ENCODE results near the gene NFASC.
A peak's percentile ranks its signal among the peaks of the same experiment; 100 is the strongest.

Gene NFASC

GRCh38 chr1:204853436-204853835 is 17.2 kb upstream of the NFASC start:
- H3K27me3 ChIP-seq (ENCODE audit: insufficient read depth, low read length): no peaks in the 10 kb centered on the region
- no peak overlapping the region for H3K4ac ChIP-seq (ENCODE audit: low read depth, low read length)
- H3K9me3 ChIP-seq (ENCODE audit: insufficient read depth, low read depth, low read length): no peaks in the 10 kb centered on the region
- no peak overlapping the region for H2BK120ac ChIP-seq (ENCODE audit: insufficient read depth, low read length, poor library complexity)
- H3K4me1 ChIP-seq (ENCODE audit: control insufficient read depth in 1 of 2, insufficient read depth in 2 of 2, low read length in 2 of 2): no peaks in the 10 kb centered on the region
- no peaks in the 10 kb centered on the region for H3K36me3 ChIP-seq (ENCODE audit: control insufficient read depth in 1 of 2, insufficient read depth in 2 of 2, low read length in 2 of 2)
- no peak overlapping the region for H4K8ac ChIP-seq (ENCODE audit: low read depth, low read length)
- H4K12ac ChIP-seq (ENCODE audit: low read depth, low read length): no peak overlapping the region
- H3K79me2 ChIP-seq (ENCODE audit: control insufficient read depth, insufficient read depth, low read length, poor library complexity): no peaks in the 10 kb centered on the region
- no CpG with 5 or more reads among the region's 1 CpG for WGBS (ENCODE audit: extremely low coverage, insufficient coverage, insufficient read length)
- H2BK12ac ChIP-seq (ENCODE audit: low read length): no peak overlapping the region
- H2BK5ac ChIP-seq (ENCODE audit: low read depth, low read length, poor library complexity): no peak overlapping the region
- H3K27ac ChIP-seq (ENCODE audit: low read depth, low read length): no peak overlapping the region
- no peak for DNase-seq
- no peak overlapping the region for H4K91ac ChIP-seq (ENCODE audit: low read depth, low read length)
- no peak overlapping the region for H3K14ac ChIP-seq (ENCODE audit: low read length)
- H3K4me2 ChIP-seq (ENCODE audit: low read length): no peak overlapping the region
- no peak overlapping the region for H3K23ac ChIP-seq (ENCODE audit: low read length)
- H2AK5ac ChIP-seq (ENCODE audit: low read length): no peak overlapping the region
- H3K18ac ChIP-seq (ENCODE audit: low read length): no peak overlapping the region
- no peaks in the 10 kb centered on the region for H3K79me1 ChIP-seq (ENCODE audit: low read length)
- H2AFZ ChIP-seq (ENCODE audit: insufficient read depth, low read length, poor library complexity): no peak overlapping the region
- H3K9ac ChIP-seq (ENCODE audit: low read length): no peak overlapping the region
- H3K4me3 ChIP-seq (ENCODE audit: low read depth, low read length): no peak overlapping the region

GRCh38 chr1:204854286-204854685 is 16.4 kb upstream of the NFASC start:
- Histone ChIP-seq H3K9ac (ENCODE audit: low read length) (no peak overlapping the region), H4K12ac (ENCODE audit: low read depth, low read length) (no peak overlapping the region), H2AK5ac (ENCODE audit: low read length) (no peak overlapping the region), H3K18ac (ENCODE audit: low read length) (no peak overlapping the region), H3K4me3 (ENCODE audit: low read depth, low read length) (no peak overlapping the region), H4K91ac (ENCODE audit: low read depth, low read length) (no peak overlapping the region), H2BK5ac (ENCODE audit: low read depth, low read length, poor library complexity) (no peak overlapping the region), H3K27ac (ENCODE audit: low read depth, low read length) (no peak overlapping the region), H3K79me2 (ENCODE audit: control insufficient read depth, insufficient read depth, low read length, poor library complexity) (no peaks in the 10 kb centered on the region), H3K4me1 (ENCODE audit: control insufficient read depth in 1 of 2, insufficient read depth in 2 of 2, low read length in 2 of 2) (no peaks in the 10 kb centered on the region), H2BK12ac (ENCODE audit: low read length) (no peak overlapping the region), H3K4ac (ENCODE audit: low read depth, low read length) (no peak overlapping the region), H2AFZ (ENCODE audit: insufficient read depth, low read length, poor library complexity) (no peak overlapping the region), H3K36me3 (ENCODE audit: control insufficient read depth in 1 of 2, insufficient read depth in 2 of 2, low read length in 2 of 2) (no peaks in the 10 kb centered on the region), H3K4me2 (ENCODE audit: low read length) (no peak overlapping the region), H3K23ac (ENCODE audit: low read length) (no peak overlapping the region), H3K9me3 (ENCODE audit: insufficient read depth, low read depth, low read length) (no peaks in the 10 kb centered on the region), H2BK120ac (ENCODE audit: insufficient read depth, low read length, poor library complexity) (no peak overlapping the region), H3K79me1 (ENCODE audit: low read length) (no peaks in the 10 kb centered on the region), H4K8ac (ENCODE audit: low read depth, low read length) (no peak overlapping the region), H3K27me3 (ENCODE audit: insufficient read depth, low read length) (no peaks in the 10 kb centered on the region), H3K14ac (ENCODE audit: low read length) (no peak overlapping the region)
- DNase-seq: no peak
- WGBS (ENCODE audit: extremely low coverage, insufficient coverage, insufficient read length): no CpG with 5 or more reads among the region's 2 CpGs

- Histone ChIP-seq H3K9ac (ENCODE audit: low read length) (no peak overlapping the region), H3K14ac (ENCODE audit: low read length) (no peak overlapping the region), H3K79me1 (ENCODE audit: low read length) (no peaks in the 10 kb centered on the region), H4K91ac (ENCODE audit: low read depth, low read length) (no peak overlapping the region), H3K27ac (ENCODE audit: low read depth, low read length) (no peak overlapping the region), H4K12ac (ENCODE audit: low read depth, low read length) (no peak overlapping the region), H3K9me3 (ENCODE audit: insufficient read depth, low read depth, low read length) (no peaks in the 10 kb centered on the region), H2BK12ac (ENCODE audit: low read length) (no peak overlapping the region), H2AFZ (ENCODE audit: insufficient read depth, low read length, poor library complexity) (no peak overlapping the region), H2BK120ac (ENCODE audit: insufficient read depth, low read length, poor library complexity) (no peak overlapping the region), H2BK5ac (ENCODE audit: low read depth, low read length, poor library complexity) (no peak overlapping the region), H3K18ac (ENCODE audit: low read length) (no peak overlapping the region), H3K4me1 (ENCODE audit: control insufficient read depth in 1 of 2, insufficient read depth in 2 of 2, low read length in 2 of 2) (no peaks in the 10 kb centered on the region), H3K79me2 (ENCODE audit: control insufficient read depth, insufficient read depth, low read length, poor library complexity) (no peaks in the 10 kb centered on the region), H3K4me2 (ENCODE audit: low read length) (no peak overlapping the region), H4K8ac (ENCODE audit: low read depth, low read length) (no peak overlapping the region), H3K4ac (ENCODE audit: low read depth, low read length) (no peak overlapping the region), H3K36me3 (ENCODE audit: control insufficient read depth in 1 of 2, insufficient read depth in 2 of 2, low read length in 2 of 2) (no peaks in the 10 kb centered on the region), H2AK5ac (ENCODE audit: low read length) (no peak overlapping the region), H3K4me3 (ENCODE audit: low read depth, low read length) (no peak overlapping the region), H3K23ac (ENCODE audit: low read length) (no peak overlapping the region), H3K27me3 (ENCODE audit: insufficient read depth, low read length) (no peaks in the 10 kb centered on the region)
- no peak for DNase-seq
- WGBS (ENCODE audit: extremely low coverage, insufficient coverage, insufficient read length): no CpG with 5 or more reads among the region's 9 CpGs
Measured at GRCh38 chr1:204858363-204858821, 12.3 kb upstream of the NFASC start.

- no peak overlapping the region for H2BK5ac ChIP-seq (ENCODE audit: low read depth, low read length, poor library complexity)
Measured at GRCh38 chr1:204859861-204860267, 10.8 kb upstream of the NFASC start.

More at GRCh38 chr1:204859861-204860267, 10.8 kb upstream of the NFASC start:
- no peak overlapping the region for H3K9ac ChIP-seq (ENCODE audit: low read length)
- H3K36me3 ChIP-seq (ENCODE audit: control insufficient read depth in 1 of 2, insufficient read depth in 2 of 2, low read length in 2 of 2): no peaks in the 10 kb centered on the region
- H2AK5ac ChIP-seq (ENCODE audit: low read length): no peak overlapping the region
- DNase-seq: peak; percentile 79 to 93
- H3K14ac ChIP-seq (ENCODE audit: low read length): no peak overlapping the region
- H2BK120ac ChIP-seq (ENCODE audit: insufficient read depth, low read length, poor library complexity): no peak overlapping the region
- no peak overlapping the region for H4K8ac ChIP-seq (ENCODE audit: low read depth, low read length)
- H3K79me2 ChIP-seq (ENCODE audit: control insufficient read depth, insufficient read depth, low read length, poor library complexity): no peaks in the 10 kb centered on the region
- no peak overlapping the region for H3K4me2 ChIP-seq (ENCODE audit: low read length)
- H2AFZ ChIP-seq (ENCODE audit: insufficient read depth, low read length, poor library complexity): no peak overlapping the region
- no peak overlapping the region for H3K27ac ChIP-seq (ENCODE audit: low read depth, low read length)
- H3K23ac ChIP-seq (ENCODE audit: low read length): no peak overlapping the region
- no CpG with 5 or more reads among the region's 4 CpGs for WGBS (ENCODE audit: extremely low coverage, insufficient coverage, insufficient read length)
- H3K27me3 ChIP-seq (ENCODE audit: insufficient read depth, low read length): no peaks in the 10 kb centered on the region
- no peak overlapping the region for H4K12ac ChIP-seq (ENCODE audit: low read depth, low read length)
- H3K4ac ChIP-seq (ENCODE audit: low read depth, low read length): no peak overlapping the region
- H3K9me3 ChIP-seq (ENCODE audit: insufficient read depth, low read depth, low read length): no peaks in the 10 kb centered on the region
- H3K79me1 ChIP-seq (ENCODE audit: low read length): no peaks in the 10 kb centered on the region
- H4K91ac ChIP-seq (ENCODE audit: low read depth, low read length): no peak overlapping the region
- no peak overlapping the region for H2BK12ac ChIP-seq (ENCODE audit: low read length)
- no peaks in the 10 kb centered on the region for H3K4me1 ChIP-seq (ENCODE audit: control insufficient read depth in 1 of 2, insufficient read depth in 2 of 2, low read length in 2 of 2)
- H3K4me3 ChIP-seq (ENCODE audit: low read depth, low read length): no peak overlapping the region
- no peak overlapping the region for H3K18ac ChIP-seq (ENCODE audit: low read length)

All from trophoblast cell (in vitro differentiated cells and primary cell).